ENCODE measurements around the gene GEN1.

- TF ChIP-seq ZNF256 (CRISPR knock-in tag; conservative IDR thresholded peaks at IDR 0.05), result no peak
- no peak for TF ChIP-seq ZNF589 (CRISPR knock-in tag; conservative IDR thresholded peaks at IDR 0.05)
- TF ChIP-seq ERF (CRISPR knock-in tag; IDR thresholded peaks at IDR 0.05), result no peak
- TF ChIP-seq CEBPG (CRISPR knock-in tag; IDR thresholded peaks at IDR 0.05), result no peak
- TF ChIP-seq ZNF34 (CRISPR knock-in tag; IDR thresholded peaks at IDR 0.05; ENCODE audit: borderline replicate concordance), result no peak
- no peak for TF ChIP-seq POLR2A (IDR thresholded peaks at IDR 0.05; ENCODE audit: insufficient read depth in 1 of 2, low read depth in 2 of 2, low read length in 2 of 2)
- no peak for TF ChIP-seq NONO (IDR thresholded peaks at IDR 0.05)
- TF ChIP-seq NONO (CRISPR knock-in tag; conservative IDR thresholded peaks at IDR 0.05), result no peak
- TF ChIP-seq HMGXB4 (CRISPR knock-in tag; IDR thresholded peaks at IDR 0.05; ENCODE audit: borderline replicate concordance in 1 of 2, low read depth in 1 of 2), result no peak
- TF ChIP-seq STAT5B (CRISPR knock-in tag; IDR thresholded peaks at IDR 0.05), result no peak
- no peak for TF ChIP-seq ZFP36 (IDR thresholded peaks at IDR 0.05; ENCODE audit: borderline replicate concordance, low read depth, low read length, partially characterized antibody)
- no peak for TF ChIP-seq PCBP2 (optimal IDR thresholded peaks at IDR 0.05; ENCODE audit: low read depth, low read length, poor library complexity, severe bottlenecking)
- no peak for TF ChIP-seq POLR2AphosphoS2 (IDR thresholded peaks at IDR 0.05; ENCODE audit: low read depth, low read length)
- TF ChIP-seq ZNF678 (CRISPR knock-in tag; IDR thresholded peaks at IDR 0.05), result no peak
Measured at GRCh38 chr2:17803497-17803896, 49.6 kb downstream of the GEN1 start.

All from HepG2 (cell line).